M059J (cell line): ENCODE data around the gene ZBTB7C. TPM values are rescaled to one million over a fixed set of nuclear protein-coding genes. Genes with fewer than 3 reads are reported as not detected.

ENCODE experiments used
- DNase-seq: peaks from one replicate; pipeline ENCODE4 v3.0.0-alpha.2; 2012; ENCODE audit warnings: low read depth
- total RNA-seq: library from RNA; depleted of rRNA; stranded (reverse); fragments of >200 nt; shearing (Covaris generic); gene quantifications from 2 replicates; pipeline ENCODE4 v1.2.3, GENCODE V29; 2014

The ZBTB7C gene
- total RNA-seq, 1 experiment from 2014 or later, result not detected

- no peak for DNase-seq
Measured at GRCh38 chr18:48024009-48024512, 385.1 kb downstream of the ZBTB7C start.

- peak; percentile 94 for DNase-seq
Measured at GRCh38 chr18:48023334-48024008, 385.7 kb downstream of the ZBTB7C start.

GRCh38 chr18:48022531-48023329 is 386.5 kb downstream of the ZBTB7C start:
- peak; percentile 85 for DNase-seq

GRCh38 chr18:48022021-48022420 is 387.2 kb downstream of the ZBTB7C start:
- no peak for DNase-seq

- no peak for DNase-seq
Measured at GRCh38 chr18:48021273-48021914, 387.8 kb downstream of the ZBTB7C start.

GRCh38 chr18:48020337-48021250 is 388.6 kb downstream of the ZBTB7C start:
- no peak for DNase-seq

GRCh38 chr18:48019557-48020325 is 389.4 kb downstream of the ZBTB7C start:
- DNase-seq, result no peak

GRCh38 chr18:48018851-48019250 is 390.3 kb downstream of the ZBTB7C start:
- peak; percentile 47 for DNase-seq

GRCh38 chr18:48017635-48018034 is 391.5 kb downstream of the ZBTB7C start:
- DNase-seq, result no peak

GRCh38 chr18:48013162-48013561 is 396.0 kb downstream of the ZBTB7C start:
- DNase-seq, result peak; percentile 33

- no peak for DNase-seq
Measured at GRCh38 chr18:48011926-48012465, 397.2 kb downstream of the ZBTB7C start.

GRCh38 chr18:48010264-48010663 is 398.9 kb downstream of the ZBTB7C start:
- no peak for DNase-seq

- DNase-seq, result no peak
Measured at GRCh38 chr18:48009116-48009745, 400.0 kb downstream of the ZBTB7C start.

- peak; percentile 70 for DNase-seq
Measured at GRCh38 chr18:48007955-48008701, 401.1 kb downstream of the ZBTB7C start.

- no peak for DNase-seq
Measured at GRCh38 chr18:48007381-48007780, 401.8 kb downstream of the ZBTB7C start.

- no peak for DNase-seq
Measured at GRCh38 chr18:48006415-48007175, 402.6 kb downstream of the ZBTB7C start.

GRCh38 chr18:48004577-48004976 is 404.6 kb downstream of the ZBTB7C start:
- peak; percentile 46 for DNase-seq
